ENCODE measurements around the gene ATP2B2.

The ATP2B2 gene

GRCh38 chr3:10338591-10339353 lies 166.6 kb downstream of the ATP2B2 start:
- DNase-seq: no peak

- no peak for DNase-seq
These were observed 167.3 kb downstream of the ATP2B2 start for GRCh38 chr3:10338164-10338470.

- no peak for DNase-seq
These were observed 167.8 kb downstream of the ATP2B2 start for GRCh38 chr3:10337323-10338163.

- no peak for DNase-seq
These were observed 168.6 kb downstream of the ATP2B2 start for GRCh38 chr3:10336761-10337160.

GRCh38 chr3:10335871-10336622 lies 169.3 kb downstream of the ATP2B2 start:
- no peak for DNase-seq

GRCh38 chr3:10335190-10335738 lies 170.1 kb downstream of the ATP2B2 start:
- DNase-seq: no peak

- peak; percentile 82 for DNase-seq
These were observed 170.9 kb downstream of the ATP2B2 start for GRCh38 chr3:10334459-10334858.

- no peak for DNase-seq
These were observed 171.3 kb downstream of the ATP2B2 start for GRCh38 chr3:10334042-10334441.

GRCh38 chr3:10333349-10333650 lies 172.1 kb downstream of the ATP2B2 start:
- DNase-seq: no peak

- DNase-seq: no peak
These were observed 172.7 kb downstream of the ATP2B2 start for GRCh38 chr3:10332481-10333348.

- no peak for DNase-seq
These were observed 174.1 kb downstream of the ATP2B2 start for GRCh38 chr3:10331320-10331719.

- DNase-seq: no peak
These were observed 175.1 kb downstream of the ATP2B2 start for GRCh38 chr3:10330319-10330718.

- DNase-seq: no peak
These were observed 175.8 kb downstream of the ATP2B2 start for GRCh38 chr3:10329495-10330015.

GRCh38 chr3:10328460-10329071 lies 176.8 kb downstream of the ATP2B2 start:
- no peak for DNase-seq

GRCh38 chr3:10327592-10327991 lies 177.8 kb downstream of the ATP2B2 start:
- no peak for DNase-seq

GRCh38 chr3:10322352-10322710 lies 183.1 kb downstream of the ATP2B2 start:
- no peak for DNase-seq

- no peak for DNase-seq
These were observed 183.6 kb downstream of the ATP2B2 start for GRCh38 chr3:10321630-10322351.

- no peak for DNase-seq
These were observed 185.1 kb downstream of the ATP2B2 start for GRCh38 chr3:10320320-10320677.

GRCh38 chr3:10319804-10320203 lies 185.6 kb downstream of the ATP2B2 start:
- no peak for DNase-seq

GRCh38 chr3:10319251-10319650 lies 186.1 kb downstream of the ATP2B2 start:
- no peak for DNase-seq

GRCh38 chr3:10317961-10318350 lies 187.4 kb downstream of the ATP2B2 start:
- no peak for DNase-seq
